ENCODE data around the gene SEC22A. TPM values are rescaled to one million over a fixed set of nuclear protein-coding genes. Genes with fewer than 3 reads are reported as not detected.

The SEC22A gene
- total and polyA plus RNA-seq, 2 of the 13 experiments (the other 11 are each of a cell fraction or from before 2014, with no cell fraction given) = 14.1 to 17.3 TPM

- TF ChIP-seq ZC3H13 (CRISPR knock-in tag; IDR thresholded peaks at IDR 0.05) (no peak), ZNF317 (CRISPR knock-in tag; IDR thresholded peaks at IDR 0.05) (no peak), NONO (IDR thresholded peaks at IDR 0.05) (no peak), NONO (CRISPR knock-in tag; conservative IDR thresholded peaks at IDR 0.05) (peak; percentile 69; the same call in 1 of the 2 replicates), NCOA2 (CRISPR knock-in tag; IDR thresholded peaks at IDR 0.05) (no peak), SIN3B (IDR thresholded peaks at IDR 0.05; ENCODE audit: low read length) (no peak), NCOR1 (IDR thresholded peaks at IDR 0.05; ENCODE audit: borderline replicate concordance, low read length) (no peak), NCOA5 (CRISPR knock-in tag; IDR thresholded peaks at IDR 0.05) (no peak), ZNF460 (CRISPR knock-in tag; IDR thresholded peaks at IDR 0.05; ENCODE audit: borderline replicate concordance) (no peak), ZNF276 (CRISPR knock-in tag; IDR thresholded peaks at IDR 0.05; ENCODE audit: low read depth) (no peak), ARID5B (CRISPR knock-in tag; IDR thresholded peaks at IDR 0.05) (peak; percentile 18; the same call in 1 of the 2 replicates), ZNF674 (CRISPR knock-in tag; IDR thresholded peaks at IDR 0.05; ENCODE audit: low read depth) (no peak), MIER3 (CRISPR knock-in tag; IDR thresholded peaks at IDR 0.05; ENCODE audit: borderline replicate concordance) (no peak), ARID2 (CRISPR knock-in tag; IDR thresholded peaks at IDR 0.05; ENCODE audit: borderline replicate concordance) (no peak), ZNF431 (CRISPR knock-in tag; IDR thresholded peaks at IDR 0.05; ENCODE audit: borderline replicate concordance, low read depth) (no peak), EEA1 (CRISPR knock-in tag; IDR thresholded peaks at IDR 0.05; ENCODE audit: borderline replicate concordance) (no peak), ZNF24 (IDR thresholded peaks at IDR 0.05) (no peak), HOXA7 (CRISPR knock-in tag; IDR thresholded peaks at IDR 0.05) (no peak)
- TF ChIP-seq, protein P1, sequence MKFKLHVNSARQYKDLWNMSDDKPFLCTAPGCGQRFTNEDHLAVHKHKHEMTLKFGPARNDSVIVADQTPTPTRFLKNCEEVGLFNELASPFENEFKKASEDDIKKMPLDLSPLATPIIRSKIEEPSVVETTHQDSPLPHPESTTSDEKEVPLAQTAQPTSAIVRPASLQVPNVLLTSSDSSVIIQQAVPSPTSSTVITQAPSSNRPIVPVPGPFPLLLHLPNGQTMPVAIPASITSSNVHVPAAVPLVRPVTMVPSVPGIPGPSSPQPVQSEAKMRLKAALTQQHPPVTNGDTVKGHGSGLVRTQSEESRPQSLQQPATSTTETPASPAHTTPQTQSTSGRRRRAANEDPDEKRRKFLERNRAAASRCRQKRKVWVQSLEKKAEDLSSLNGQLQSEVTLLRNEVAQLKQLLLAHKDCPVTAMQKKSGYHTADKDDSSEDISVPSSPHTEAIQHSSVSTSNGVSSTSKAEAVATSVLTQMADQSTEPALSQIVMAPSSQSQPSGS (CRISPR knock-in tag; IDR thresholded peaks at IDR 0.05) = no peak
- TF ChIP-seq, protein P2, sequence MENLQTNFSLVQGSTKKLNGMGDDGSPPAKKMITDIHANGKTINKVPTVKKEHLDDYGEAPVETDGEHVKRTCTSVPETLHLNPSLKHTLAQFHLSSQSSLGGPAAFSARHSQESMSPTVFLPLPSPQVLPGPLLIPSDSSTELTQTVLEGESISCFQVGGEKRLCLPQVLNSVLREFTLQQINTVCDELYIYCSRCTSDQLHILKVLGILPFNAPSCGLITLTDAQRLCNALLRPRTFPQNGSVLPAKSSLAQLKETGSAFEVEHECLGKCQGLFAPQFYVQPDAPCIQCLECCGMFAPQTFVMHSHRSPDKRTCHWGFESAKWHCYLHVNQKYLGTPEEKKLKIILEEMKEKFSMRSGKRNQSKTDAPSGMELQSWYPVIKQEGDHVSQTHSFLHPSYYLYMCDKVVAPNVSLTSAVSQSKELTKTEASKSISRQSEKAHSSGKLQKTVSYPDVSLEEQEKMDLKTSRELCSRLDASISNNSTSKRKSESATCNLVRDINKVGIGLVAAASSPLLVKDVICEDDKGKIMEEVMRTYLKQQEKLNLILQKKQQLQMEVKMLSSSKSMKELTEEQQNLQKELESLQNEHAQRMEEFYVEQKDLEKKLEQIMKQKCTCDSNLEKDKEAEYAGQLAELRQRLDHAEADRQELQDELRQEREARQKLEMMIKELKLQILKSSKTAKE (CRISPR knock-in tag; IDR thresholded peaks at IDR 0.05; ENCODE audit: borderline replicate concordance) = no peak
Observed at GRCh38 chr3:123201557-123202427, at the start of gene SEC22A (continued).
